Heart left ventricle (tissue), 13 donors: ENCODE results near the gene MAPK4.

Experiments
- CTCF ChIP-seq, 12 donors: fragments of 200-600 bp; sonication (generic) in 4 of 12; IDR thresholded peaks; one replicate each; pipeline versions ENCODE4 v1.5.0 to v1.8.0; 2018 to 2022; ENCODE audit warnings: antibody characterized with exemption in 12 of 12, mild to moderate bottlenecking in 5 of 12
- POLR2A ChIP-seq, 2 donors: fragments of 450-650 bp; IDR thresholded peaks; one replicate each; pipeline ENCODE4 v1.6.1; 2017; ENCODE audit warnings: antibody characterized with exemption in 2 of 2, mild to moderate bottlenecking in 2 of 2, moderate library complexity in 2 of 2
- donor health status: ischemic (EF 13 %, LVEDD 7.1; RV severe dilation, severe dysfunction).
- donor health status: DM: no; HTN: yes; CAD: no.
- donor health status: DM: no; HTN: no; CAD: no.
- donor health status: ischemic (EF 25% LVEDD 6.9; RV normal size, moderate dysfunction).
- donor health status: ischemic (EF 25% LVEDD 5.7; RV mildly dilated, moderate dysfunction).
- donor health status: ischemic (EF 35%, LVEDD 5.7; RV mildly dilated, moderate dysfunction).
- donor health status: nonischemic (EF 11% LVEDD 7.7; RV severe dilation, severe dysfunction).
- donor health status: DM: yes; HTN: yes; CAD: no.
- donor health status: PGD.
- donor health status: ischemic (EF 29% LVEDD 5.4; RV normal size, mild dysfunction).
- donor health status: nonischemic (EF 23%, LVEDD 6.1; RV moderate dilation, normal function).

- TF ChIP-seq POLR2A (IDR thresholded peaks at IDR 0.05), result no peak
- TF ChIP-seq CTCF (IDR thresholded peaks at IDR 0.05), result no peak
Observed at GRCh38 chr18:50562686-50563085, 2.8 kb downstream of the MAPK4 start.
